Muscle of back (tissue), 11 donors: ENCODE data around the gene LRRC45. TPM values are rescaled to one million over a fixed set of nuclear protein-coding genes. Genes with fewer than 3 reads are reported as not detected.

Experiments
- DNase-seq, 3 donors: peaks; one replicate each; pipeline versions ENCODE4 v3.0.0 to v3.0.0-alpha.2; 2013
- polyA plus RNA-seq, 10 donors: library from polyadenylated mRNA; unstranded; fragments of 120-200 nt; gene quantifications; one replicate each; pipeline ENCODE4 v1.2.1, GENCODE V29; 2013; ENCODE audit not compliant: insufficient read length in 10 of 10

LRRC45 gene
- polyA plus RNA-seq, 10 donors: 5.3 to 12.7 (median 8.5) TPM

DNA sequence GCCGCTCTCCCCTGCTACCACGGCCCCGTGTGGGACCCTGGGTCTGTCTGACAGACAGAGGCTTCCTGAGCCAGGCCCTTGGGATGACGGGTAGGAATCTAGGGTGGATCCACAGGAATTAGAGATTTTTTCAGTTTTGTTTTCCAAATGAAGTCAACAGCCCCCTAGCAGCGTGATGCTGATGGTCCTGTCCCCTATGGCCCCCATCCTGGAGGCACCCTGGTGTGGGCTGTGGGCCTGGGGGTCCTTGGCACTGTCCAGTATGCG is 15.9 kb upstream of the LRRC45 start:
- DNase-seq: no peak

DNA sequence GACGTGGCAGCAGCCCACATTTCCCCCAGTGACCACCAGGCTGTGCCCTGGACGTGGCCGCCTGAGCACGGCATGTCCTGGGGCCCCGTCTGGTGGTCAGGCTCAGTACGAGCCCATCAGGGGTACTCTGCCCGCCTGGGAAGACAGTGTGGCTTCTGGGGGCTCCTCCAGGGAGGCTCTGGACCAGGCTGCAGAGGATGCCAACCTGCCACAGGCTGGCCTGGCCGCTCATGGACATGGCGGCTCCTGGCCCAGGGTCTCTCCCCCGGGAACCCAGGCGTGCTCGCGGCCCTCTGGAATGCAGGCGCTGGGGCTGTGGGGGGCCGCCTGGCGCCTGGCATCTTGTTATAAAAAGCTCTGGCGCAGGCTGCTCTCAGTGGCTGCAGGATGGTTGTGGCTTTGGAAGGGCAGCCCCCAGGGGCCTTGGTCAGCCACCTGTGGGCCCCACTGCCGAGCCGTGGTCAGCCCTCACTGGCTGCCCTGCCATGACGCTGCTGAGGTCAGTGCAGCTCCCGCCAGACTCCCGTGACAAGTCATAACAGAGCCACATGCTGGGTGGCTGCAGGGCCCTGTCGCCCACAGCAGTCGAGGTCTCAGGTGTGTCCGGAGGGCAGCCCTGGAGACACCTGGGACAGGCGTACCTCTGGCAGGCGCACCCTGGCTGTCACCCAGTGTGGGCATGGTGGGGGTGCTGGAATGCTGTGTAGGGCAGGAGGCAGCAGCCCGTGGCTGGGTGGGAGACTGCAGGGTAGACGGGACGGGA is 15.4 kb upstream of the LRRC45 start:
- DNase-seq: no peak

DNA sequence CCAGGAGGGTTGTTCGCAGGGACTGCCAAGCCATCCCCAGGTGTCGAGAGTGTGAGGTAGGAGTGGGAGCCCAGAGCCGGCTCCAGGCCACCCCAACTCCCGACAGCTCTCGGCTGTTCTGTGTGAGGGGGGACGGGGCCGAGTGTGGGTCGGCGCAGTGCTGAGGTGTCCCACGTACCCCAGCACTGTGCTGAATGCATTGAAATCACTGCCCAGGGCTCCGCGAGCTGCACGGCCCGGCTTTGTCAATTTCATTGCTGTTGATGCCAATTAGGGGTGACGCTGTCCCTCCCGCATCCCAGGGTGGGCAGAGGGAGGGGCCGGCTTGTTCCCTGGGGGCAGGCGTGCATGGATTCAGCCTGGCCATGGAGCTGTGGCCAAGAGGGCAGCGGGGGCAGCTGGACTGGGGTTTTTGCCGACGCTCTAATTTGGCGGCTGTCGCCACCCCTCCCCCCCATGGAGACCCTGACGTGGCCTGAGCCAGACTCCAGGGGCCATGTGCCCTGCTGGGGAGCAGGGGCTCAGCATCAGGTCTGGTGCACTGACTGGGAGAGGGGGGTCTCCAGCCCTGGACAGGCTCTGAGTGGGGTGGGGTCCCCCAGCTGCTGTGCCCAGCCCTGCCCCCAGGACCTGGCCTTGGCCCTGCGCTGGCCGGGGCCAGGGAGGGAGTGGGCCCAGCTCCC is 14.7 kb upstream of the LRRC45 start:
- DNase-seq: no peak

DNA sequence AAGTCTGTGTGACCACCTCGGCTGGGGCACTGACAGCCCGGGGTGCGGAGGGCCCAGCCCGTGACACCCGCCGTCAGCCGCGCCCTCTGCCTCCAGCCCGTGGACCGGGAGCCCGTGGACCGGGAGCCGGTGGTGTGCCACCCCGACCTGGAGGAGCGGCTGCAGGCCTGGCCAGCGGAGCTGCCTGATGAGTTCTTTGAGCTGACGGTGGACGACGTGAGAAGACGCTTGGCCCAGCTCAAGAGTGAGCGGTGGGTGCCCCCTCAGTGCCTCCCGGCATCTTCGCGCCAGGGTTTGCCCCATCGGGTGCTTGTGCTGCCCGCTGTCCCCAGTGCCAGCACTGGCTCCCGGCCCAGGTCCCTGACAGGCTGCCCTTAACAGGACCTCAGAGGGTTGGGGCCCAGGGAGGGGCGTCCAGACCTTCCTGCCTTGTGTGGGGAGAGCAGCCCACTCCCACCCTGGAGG is 14.1 kb upstream of the LRRC45 start:
- no peak for DNase-seq

DNA sequence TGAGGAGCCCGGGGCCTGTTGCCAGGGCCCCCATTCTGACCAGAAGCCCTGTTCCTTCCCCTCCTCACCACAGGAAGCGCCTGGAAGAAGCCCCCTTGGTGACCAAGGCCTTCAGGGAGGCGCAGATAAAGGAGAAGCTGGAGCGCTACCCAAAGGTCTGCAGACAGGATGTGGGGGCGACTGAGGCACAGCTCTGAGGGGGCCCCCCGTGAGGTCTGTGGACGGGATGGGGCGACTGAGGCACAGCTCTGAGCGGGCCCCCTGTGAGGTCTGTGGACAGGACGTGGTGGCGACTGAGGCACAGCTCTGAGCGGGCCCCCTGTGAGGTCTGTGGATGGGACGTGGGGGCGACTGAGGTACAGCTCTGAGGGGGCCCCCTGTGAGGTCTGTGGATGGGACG is 13.7 kb upstream of the LRRC45 start:
- DNase-seq: no peak

DNA sequence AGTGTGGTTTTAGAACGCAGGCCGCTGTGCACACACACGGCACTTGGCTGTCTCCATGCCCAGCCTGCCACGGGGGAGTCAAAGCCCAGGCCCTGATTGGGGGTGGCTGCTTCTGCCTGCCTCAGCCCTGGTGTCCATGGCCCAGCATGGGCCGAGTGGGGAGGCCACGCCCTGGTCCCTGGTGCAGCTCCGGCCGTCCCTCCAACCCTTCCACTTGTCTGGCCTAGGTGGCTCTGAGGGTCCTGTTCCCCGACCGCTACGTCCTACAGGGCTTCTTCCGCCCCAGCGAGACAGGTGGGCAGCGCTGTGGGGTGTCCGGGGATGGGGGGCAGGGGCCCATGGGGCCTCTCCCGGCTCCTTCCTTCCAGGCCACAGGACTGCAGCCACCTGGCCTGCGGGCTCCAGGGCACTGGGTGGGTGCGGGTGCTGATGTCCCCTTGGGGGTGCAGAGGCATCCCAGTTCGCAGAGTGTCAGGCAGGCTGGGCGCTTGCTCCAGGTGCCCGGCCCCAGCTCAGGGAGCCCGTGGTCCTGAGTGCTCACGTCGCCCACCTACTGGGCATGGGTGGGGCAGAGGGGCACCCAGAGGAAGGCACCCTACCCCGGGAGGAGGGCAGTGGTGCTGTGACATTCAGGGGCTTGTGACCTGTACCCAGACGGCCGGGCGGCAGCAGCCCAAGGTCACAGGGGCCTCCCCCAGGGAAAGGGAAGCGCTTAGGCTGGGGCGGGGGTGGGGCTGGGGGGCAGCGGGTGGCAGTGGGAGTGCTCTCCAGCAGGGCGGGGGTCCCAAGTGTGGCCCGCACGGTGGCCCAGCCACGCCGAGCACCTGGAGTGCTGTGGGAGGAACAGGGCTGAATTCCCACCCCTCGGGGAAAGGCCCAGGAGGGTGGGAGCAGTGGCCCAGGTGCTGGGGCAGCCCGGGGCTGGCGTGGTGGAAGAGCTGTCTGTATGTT is 12.3 kb upstream of the LRRC45 start:
- DNase-seq: no peak

DNA sequence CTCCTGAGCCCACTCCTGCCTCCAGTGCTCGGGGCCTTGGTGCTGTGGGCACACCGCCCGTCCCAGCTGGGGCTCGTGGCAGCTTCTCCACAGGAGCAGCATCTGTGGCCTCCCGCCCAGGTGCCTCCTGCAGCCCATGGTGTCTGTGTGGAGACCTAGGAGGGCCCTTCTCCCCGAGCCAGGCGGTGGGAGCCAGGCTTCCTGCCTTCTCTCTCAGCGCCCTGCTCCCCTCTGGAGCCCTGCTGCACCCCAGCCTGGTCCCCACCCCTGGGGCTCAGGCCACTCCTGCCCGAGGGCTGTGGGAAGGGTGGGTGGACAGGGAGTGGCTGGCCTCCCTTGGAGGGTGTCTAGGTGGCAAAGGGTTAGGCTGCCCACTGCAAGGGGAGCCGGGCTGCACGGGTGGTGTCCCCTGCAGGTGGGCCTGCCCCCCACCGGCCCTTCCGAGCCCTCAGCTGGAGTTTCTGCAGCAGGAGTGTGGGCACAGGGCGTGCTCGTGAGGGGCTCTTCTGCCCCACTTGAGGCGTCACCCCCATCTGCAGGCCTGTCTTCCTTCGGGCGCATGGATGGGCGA is 11.4 kb upstream of the LRRC45 start:
- DNase-seq: no peak

DNA sequence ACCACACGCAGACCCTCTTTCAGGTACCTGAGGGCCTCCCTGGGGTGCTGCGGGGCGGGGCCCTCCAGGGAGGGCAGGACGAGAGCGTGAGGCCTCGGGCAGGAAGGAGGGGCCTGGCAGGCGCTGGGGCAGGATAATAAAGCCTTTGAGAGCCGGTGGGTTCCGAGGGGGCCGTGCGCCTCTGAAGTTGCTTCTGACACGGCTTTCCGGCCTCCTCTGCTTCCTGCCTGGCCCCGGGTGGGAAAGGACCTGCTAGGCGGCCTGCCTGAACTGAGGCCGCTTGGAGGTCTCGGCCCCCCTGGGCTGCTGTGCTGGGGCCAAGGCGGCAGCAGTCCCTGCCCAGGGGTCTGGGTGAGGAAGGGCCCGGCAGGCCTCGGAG is 10.9 kb upstream of the LRRC45 start:
- DNase-seq: no peak

DNA sequence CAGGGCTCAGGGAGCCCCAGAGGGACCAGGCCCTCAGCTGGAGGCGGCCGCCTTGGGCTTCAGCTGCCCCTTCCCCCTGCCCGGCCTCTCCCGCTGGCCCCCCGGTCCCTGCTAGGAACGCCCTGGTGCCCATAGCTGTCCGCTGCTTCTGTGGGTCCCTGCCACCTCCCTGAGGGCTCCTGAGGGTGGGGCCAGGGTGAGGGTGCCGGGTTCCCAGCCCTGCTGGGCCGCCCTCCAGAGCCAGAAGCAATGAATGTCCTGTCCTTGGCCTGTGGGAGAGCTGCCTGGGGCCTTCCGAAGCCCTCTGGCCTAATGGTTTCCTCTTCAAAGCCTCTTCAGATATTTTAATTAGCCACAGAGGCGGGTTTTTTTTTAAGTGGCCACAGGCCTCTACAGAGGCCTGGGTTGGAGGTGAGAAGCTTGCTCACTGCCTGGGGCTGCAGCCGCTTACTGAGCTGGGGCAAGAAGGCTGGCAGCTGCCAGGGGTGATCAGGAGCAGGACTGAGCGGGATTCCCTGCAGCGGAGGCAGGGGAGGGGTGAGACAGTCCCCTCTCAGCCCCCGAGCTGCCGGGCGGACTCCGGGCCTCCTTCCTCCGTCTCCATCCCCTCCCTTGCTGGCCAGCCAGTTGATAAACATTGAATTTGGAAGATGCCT is 10.3 kb upstream of the LRRC45 start:
- no peak for DNase-seq

DNA sequence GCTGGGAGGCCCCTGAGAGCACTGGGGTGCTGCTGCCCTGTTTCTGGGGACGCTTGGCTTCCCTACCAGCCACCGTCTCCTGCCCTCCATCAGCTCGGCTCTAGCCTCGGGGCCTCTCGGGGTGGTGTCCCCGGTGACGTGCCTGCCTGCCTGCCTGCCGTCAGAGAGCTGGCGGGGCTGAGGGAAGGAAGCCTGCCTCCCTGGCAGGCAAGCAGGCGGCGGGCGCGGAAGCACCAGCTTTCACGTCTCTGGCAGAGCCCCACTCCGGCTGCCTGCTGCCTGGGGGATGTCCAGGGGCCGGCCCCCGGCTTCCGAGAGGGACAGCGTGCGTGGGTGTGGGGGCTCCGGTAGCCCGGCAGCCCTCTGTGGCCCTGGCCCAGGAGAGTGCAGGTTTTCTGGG is 9.8 kb upstream of the LRRC45 start:
- DNase-seq: no peak

DNA sequence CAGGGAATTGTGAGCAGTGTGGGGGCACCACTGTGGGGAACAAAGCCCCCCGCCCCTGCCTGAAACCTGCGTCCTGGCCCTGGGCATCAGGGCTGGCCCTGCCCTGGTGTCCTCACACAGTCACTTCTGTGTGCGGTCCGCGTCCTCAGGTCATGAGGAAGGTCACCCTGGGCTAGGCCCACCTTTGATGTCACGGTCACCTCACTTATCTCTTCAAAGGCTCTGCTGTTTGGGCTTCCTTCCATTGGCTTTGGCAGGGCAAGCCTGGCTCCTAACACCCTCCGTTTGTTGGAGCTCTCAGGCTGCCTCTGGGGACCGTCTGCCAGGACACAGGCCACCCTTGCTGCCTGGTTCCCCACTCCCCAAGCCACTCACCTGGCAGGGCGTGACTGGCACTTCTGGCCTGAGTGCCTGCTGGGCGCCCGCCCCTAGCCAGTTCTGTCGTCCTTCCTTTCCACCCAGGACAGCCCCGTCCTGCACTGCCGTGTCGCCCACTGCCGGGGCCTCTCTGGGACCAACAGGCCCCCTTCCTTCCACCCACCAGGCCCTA is 9.3 kb upstream of the LRRC45 start:
- DNase-seq: no peak

DNA sequence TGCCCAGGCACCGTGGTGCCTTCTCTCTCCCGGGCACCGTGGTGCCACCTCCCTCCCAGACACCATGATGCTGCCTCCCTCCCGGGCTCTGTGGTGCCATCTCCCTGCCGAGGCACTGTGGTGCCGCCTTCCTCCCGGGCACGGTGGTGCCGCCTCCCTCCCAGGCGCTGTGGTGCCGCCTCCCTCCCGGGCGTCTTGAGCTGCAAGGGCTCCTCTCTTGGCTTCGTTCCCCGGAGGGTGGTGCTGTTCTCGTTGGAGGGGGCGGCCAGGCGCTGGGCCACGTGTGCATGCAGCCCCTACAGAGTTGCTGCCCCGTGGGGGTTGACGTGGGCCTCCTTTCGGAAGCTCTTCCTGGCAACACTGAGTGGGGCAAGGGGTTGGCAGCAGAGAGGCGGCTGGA is 8.7 kb upstream of the LRRC45 start:
- DNase-seq: no peak

DNA sequence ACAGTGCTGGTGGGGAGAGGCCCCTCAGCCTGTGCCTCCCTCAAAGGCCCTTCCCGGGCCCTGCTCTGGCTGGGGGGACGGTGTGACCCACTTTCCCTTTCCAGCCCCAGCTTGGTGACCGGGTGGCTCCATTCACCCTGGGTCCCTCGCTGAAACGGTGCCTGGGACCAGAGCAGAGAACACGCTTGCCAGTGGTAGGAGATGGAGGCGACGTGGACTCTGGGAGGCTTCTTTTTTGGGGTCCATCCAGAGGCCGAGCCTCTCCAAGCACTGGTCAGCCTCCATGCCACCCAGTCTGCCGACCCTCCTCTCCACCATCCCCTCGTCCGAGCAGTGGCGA is 8.2 kb upstream of the LRRC45 start:
- DNase-seq: no peak

DNA sequence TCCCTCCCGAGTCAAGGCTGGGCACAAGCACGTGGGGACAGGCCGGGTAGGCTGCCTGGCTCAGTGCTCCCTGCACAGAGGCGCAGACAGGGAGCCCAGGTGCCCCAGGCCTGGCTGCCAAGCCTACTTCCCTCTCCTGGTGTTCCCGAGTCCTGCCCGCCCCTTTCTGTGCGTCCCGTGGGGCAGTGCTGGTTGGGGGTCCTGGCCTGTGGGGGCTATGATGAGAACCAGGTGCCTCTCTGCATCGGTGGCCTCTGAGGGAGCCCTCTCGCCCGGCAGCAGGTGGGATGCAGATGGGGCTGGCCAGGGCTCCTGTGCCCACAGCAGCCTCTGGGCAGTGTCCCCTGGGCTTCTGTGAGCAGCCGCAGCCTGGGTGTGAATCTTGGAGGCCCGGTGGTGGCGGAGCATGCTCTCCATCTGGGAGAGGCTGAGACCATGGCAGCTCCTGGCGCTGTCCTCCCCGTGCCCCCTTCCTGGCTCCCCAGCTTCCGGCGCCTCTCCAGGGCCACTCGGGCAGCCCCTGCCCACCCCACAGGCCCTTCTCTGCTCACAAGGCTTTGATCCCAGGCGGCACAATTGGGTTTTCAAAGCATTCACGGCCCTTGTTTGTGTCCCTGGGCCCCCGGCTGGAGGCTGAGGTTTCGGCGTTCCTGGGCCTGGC is 7.7 kb upstream of the LRRC45 start:
- DNase-seq: no peak

DNA sequence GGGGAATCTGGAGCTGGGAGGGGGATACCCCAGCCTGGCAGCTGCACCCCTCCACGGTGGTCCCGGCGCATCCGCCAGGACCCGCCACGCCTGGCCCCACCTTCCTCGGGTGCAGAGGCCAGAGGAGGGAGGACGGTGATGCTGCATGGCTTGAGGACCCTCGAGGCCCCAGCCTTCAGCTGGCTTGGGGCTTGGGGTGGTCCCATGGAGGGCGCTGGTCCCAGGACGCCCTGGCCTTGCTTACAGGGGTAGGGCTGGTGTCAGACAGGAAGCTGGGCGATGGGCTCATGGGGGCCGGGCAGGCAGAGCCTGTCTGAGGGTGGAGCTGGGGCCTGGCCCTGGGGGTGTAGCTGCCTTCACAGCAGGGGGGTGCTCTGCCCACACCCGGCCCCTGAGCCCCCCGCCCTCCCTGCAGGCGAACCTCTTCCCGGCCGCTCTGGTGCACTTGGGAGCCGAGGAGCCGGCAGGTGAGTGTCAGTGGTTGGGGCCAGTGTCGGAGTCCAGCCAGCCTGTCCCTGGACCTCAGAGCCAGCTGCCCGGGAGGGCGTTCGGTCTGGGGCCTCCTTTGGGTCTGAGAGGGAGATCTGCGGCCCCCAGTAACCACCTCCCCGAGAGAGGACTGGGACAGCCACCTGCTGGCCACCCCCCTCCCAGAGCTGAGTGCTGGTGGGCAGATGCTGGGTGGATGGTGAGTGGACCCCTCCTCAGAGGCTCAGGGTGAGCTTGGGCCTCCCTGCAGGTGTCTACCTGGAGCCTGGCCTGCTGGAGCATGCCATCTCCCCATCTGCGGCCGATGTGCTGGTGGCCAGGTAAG is 6.8 kb upstream of the LRRC45 start:
- no peak for DNase-seq

DNA sequence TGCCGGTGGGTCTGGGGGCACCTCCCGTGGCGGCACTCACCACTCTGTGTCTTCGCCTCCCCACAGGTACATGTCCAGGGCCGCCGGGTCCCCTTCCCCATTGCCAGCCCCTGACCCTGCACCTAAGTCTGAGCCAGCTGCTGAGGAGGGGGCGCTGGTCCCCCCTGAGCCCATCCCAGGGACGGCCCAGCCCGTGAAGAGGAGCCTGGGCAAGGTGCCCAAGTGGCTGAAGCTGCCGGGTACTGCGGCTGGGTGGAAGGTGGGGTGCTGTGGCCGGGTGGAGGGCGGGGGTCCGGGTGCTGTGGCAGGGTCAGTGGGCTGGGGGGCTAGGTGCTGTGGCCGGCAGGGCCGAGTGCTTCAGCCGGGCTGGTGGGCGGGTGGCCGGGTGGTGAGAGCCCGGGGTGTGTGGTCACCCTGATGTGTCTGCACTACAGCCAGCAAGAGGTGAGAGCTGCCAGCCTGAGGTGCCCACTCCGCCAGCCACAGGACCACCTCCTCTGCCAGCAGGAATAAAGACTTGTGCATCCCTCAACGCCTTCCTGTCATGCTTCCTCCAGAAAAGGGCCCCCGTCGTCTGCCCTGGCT is 6.1 kb upstream of the LRRC45 start:
- no peak for DNase-seq

DNA sequence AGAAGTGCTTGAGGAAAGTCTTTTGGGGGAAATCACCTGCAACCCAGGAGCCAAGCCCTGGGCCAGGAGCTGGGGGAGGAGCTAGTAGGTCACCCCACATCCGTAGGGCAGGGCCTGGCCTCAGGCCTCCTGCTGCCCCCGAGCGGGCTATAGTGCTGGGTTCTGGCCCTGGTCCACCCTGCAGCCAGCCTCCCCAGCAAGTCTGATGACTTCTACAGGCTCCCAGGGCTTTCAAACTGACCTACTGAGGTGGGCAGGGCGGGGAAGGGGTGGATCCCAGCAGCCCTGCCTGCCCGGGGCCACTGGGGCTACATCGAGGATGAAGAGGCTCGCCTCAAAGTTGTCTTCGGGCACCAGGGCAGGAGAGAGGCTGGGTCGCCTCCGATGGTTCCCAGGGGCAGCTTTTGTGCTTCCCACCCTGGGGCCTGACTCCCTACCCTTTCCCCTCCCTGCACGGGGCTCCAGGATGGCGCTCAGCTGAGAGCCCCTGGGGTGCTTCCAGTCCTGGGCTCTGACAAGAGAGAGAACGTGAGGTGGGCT is 5.4 kb upstream of the LRRC45 start:
- no peak for DNase-seq

DNA sequence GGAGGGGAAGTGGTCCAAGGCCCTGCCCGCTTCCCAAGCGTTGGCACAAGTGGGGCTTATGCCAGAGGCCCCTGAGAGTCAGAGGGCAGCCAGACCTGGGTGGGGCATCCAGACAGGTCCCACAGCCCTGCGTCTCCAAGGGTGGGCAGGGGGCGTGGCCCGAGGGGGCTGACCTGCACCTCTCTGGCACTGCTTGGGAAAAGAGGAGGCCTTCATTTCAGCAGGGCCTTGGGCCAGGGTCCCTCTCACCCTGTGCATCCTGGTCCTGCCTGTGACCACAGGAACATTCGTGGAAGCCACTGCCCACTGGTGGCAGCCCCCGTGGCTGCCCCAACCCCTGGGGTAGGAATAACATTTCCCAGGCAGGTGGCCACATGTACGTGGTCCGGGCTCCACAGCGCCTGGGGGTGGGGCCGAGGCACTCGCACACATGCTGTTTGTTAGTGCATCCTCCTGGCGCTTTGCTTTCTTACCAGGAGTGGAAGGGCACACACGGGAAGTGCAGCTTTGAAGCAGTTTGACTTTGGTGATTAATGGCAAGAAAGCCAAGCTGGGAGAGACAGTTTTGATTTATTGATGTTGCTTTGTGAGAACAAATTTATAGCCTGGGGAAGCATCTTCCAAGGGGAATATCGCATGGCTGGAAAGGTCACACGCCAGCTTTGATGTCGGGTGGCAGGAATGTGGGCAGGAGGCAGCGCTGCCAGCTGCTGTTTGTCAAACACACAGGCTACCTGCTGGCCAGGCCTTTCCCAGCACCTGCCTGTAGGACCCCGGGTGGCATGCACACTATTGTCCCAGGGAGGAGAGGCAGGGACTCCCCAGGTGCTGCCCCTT is 4.7 kb upstream of the LRRC45 start:
- DNase-seq: no peak
